GM12878 (cell line): ENCODE measurements around the gene TCHP.

Experiments used
- CREB1 ChIP-seq: IDR thresholded peaks from 2 replicates; pipeline ENCODE4 v1.6.1; 2012; ENCODE audit warnings: low read depth, mild to moderate bottlenecking, inconsistent platforms
- POLR2A ChIP-seq: IDR thresholded peaks from 2 replicates; pipeline ENCODE4 v1.6.1; 2011; ENCODE audit warnings: low read depth, mild to moderate bottlenecking, low read length
- SIN3A ChIP-seq: IDR thresholded peaks from 2 replicates; pipeline ENCODE4 v1.6.1; 2012; ENCODE audit warnings: low read depth, low read length, improper control_type of control experiment
- ZNF274 ChIP-seq: IDR thresholded peaks from one replicate; pipeline ENCODE4 v1.8.0; 2011; ENCODE audit not compliant: insufficient read length, insufficient read depth

DNA sequence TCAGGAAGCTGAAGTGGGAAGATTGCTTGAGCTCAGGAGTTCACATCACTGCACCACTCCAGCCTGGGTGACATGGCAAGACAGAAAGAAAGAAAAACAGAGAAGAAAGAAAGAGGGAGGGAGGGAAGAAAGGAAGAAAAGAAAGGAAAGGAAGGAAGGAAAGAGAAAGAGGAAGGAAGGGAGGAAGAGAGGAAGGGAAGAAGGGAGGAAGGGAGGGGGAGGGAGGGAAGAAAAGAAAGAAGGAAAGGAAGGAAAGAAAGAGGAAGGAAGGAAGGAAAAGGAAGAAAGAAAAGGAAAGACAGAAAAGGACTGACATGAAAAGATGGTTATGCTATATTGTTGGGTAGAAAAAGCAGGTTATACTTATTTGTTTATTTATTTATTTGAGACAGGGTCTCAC, 23.7 kb upstream of the TCHP start:
- TF ChIP-seq CREB1 (no peak), POLR2A (no peak), ZNF274 (no peak), SIN3A (no peak)
